HL-60 (cell line): ENCODE data around the gene TAOK3.

Experiments used
- POLR2AphosphoS5 ChIP-seq: IDR thresholded peaks from 2 replicates; pipeline ENCODE4 v1.6.1; 2012; ENCODE audit warnings: low read depth
- TF ChIP-seq, protein P1 (sequence below): IDR thresholded peaks from one replicate; pipeline ENCODE4 v1.5.1; 2011; ENCODE audit warnings: low read length, control low read depth, inconsistent platforms; ENCODE audit not compliant: insufficient read depth

DNA sequence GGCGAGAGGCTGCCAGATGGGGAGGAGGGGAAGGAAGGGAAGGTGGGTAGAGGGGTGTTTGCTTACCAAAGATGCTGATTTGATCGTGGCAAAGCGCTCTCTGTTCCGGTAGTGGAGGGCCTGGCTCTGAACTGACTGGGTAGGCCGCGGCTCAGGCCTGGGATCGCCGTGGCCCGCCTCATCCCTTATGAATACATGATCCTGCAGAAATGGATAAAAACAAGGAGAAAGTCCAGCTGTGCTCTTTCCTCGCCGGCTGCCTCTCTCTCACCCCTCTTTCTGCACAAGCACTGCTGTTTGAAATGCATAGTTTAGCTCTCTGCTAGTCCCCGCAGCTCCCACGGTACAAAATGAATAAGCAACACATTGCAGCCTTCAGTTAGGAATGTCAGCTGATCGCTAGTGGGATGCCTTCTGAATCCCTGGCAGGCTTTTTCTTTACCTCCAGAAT lies 182.9 kb downstream of the TAOK3 start:
- TF ChIP-seq, protein P1, sequence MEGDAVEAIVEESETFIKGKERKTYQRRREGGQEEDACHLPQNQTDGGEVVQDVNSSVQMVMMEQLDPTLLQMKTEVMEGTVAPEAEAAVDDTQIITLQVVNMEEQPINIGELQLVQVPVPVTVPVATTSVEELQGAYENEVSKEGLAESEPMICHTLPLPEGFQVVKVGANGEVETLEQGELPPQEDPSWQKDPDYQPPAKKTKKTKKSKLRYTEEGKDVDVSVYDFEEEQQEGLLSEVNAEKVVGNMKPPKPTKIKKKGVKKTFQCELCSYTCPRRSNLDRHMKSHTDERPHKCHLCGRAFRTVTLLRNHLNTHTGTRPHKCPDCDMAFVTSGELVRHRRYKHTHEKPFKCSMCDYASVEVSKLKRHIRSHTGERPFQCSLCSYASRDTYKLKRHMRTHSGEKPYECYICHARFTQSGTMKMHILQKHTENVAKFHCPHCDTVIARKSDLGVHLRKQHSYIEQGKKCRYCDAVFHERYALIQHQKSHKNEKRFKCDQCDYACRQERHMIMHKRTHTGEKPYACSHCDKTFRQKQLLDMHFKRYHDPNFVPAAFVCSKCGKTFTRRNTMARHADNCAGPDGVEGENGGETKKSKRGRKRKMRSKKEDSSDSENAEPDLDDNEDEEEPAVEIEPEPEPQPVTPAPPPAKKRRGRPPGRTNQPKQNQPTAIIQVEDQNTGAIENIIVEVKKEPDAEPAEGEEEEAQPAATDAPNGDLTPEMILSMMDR, result no peak
- no peak for TF ChIP-seq POLR2AphosphoS5
